Keratinocyte (primary cell): ENCODE data around the gene TMEM135.

ENCODE experiments used
- CTCF ChIP-seq, 3 experiments: IDR thresholded peaks in 1 of 3; conservative IDR thresholded peaks in 1 of 3; optimal IDR thresholded peaks in 1 of 3; 2 replicates in 2 of 3; 3 replicates in 1 of 3; pipeline versions ENCODE3 to v1.5.1; 2011; ENCODE audit warnings: low read length in 3 of 3, mild to moderate bottlenecking in 3 of 3, moderate library complexity in 2 of 3, control low read depth in 1 of 3, inconsistent platforms in 1 of 3; ENCODE audit not compliant: insufficient read depth in 2 of 3; ENCODE audit errors: extremely low read depth in 1 of 3
- EZH2 ChIP-seq: IDR thresholded peaks from one replicate; pipeline ENCODE4 v1.6.1; 2012; ENCODE audit warnings: inconsistent platforms, mild to moderate bottlenecking, low read length, moderate library complexity

- no peak for TF ChIP-seq CTCF (optimal IDR thresholded peaks at IDR 0.05 in 1 of 3, IDR thresholded peaks at IDR 0.05 in 1 of 3, conservative IDR thresholded peaks at IDR 0.05 in 1 of 3; ENCODE audit: extremely low read depth in 1 of 3, insufficient read depth in 2 of 3, low read length in 3 of 3)
- no peak for TF ChIP-seq EZH2
Observed at GRCh38 chr11:87128372-87128771, 90.6 kb downstream of the TMEM135 start.
